Progenitor cell of endocrine pancreas (in vitro differentiated cells): Measurements from ENCODE around the gene HES6. TPM values are rescaled to one million over a fixed set of nuclear protein-coding genes. Genes with fewer than 3 reads are reported as not detected.

ENCODE experiments used
- DNase-seq: peaks from one replicate; pipeline ENCODE4 v3.0.0; 2021; ENCODE audit warnings: low spot score; ENCODE audit not compliant: unreplicated experiment
- H3K27ac Mint-ChIP-seq: 2 replicates; pipeline ENCODE4 v1.8.0; 2021; ENCODE audit warnings: mild to moderate bottlenecking, moderate library complexity, mixed read lengths
- H3K27me3 Mint-ChIP-seq: 2 replicates; pipeline ENCODE4 v1.8.0; 2021; ENCODE audit warnings: mixed read lengths
- H3K36me3 Mint-ChIP-seq: 2 replicates; pipeline ENCODE4 v1.8.0; 2022; ENCODE audit warnings: mixed read lengths; ENCODE audit not compliant: insufficient read depth
- H3K4me1 Mint-ChIP-seq: 2 replicates; pipeline ENCODE4 v1.8.0; 2021; ENCODE audit warnings: low read depth, mixed read lengths
- H3K4me3 Mint-ChIP-seq: 2 replicates; pipeline ENCODE4 v1.8.0; 2021; ENCODE audit warnings: low read depth, mild to moderate bottlenecking, moderate library complexity, mixed read lengths
- H3K9me3 Mint-ChIP-seq: 2 replicates; pipeline ENCODE4 v1.8.0; 2021; ENCODE audit warnings: low read depth, mixed read lengths
- CTCF ChIP-seq: fragments of 200-600 bp; sonication (generic); IDR thresholded peaks from one replicate; pipeline ENCODE4 v1.5.0; 2021; ENCODE audit warnings: antibody characterized with exemption, mild to moderate bottlenecking; ENCODE audit not compliant: unreplicated experiment
- total RNA-seq: library from RNA; stranded (reverse); gene quantifications from 2 replicates; pipeline ENCODE4 v1.2.1, GENCODE V29; 2021

Gene HES6
- total RNA-seq, 1 donor from 2014 or later = 64.2 TPM

GRCh38 chr2:238259061-238260020, 19.5 kb upstream of the HES6 start:
- no peak for DNase-seq
- peak; percentile 10 for TF ChIP-seq CTCF

GRCh38 chr2:238257786-238258700, 18.2 kb upstream of the HES6 start:
- Mint-ChIP-seq H3K27ac (no peak overlapping the region), H3K4me3 (no peak overlapping the region), H3K36me3 (peaks cover 13% of the 10 kb centered on the region), H3K9me3 (no peaks in the 10 kb centered on the region), H3K27me3 (no peaks in the 10 kb centered on the region), H3K4me1 (peaks cover 3% of the 10 kb centered on the region)
- no peak for DNase-seq
- TF ChIP-seq CTCF = no peak

More at GRCh38 chr2:238259061-238260020, 19.5 kb upstream of the HES6 start:
- H3K27ac Mint-ChIP-seq = no peak overlapping the region
- peaks cover 9% of the 10 kb centered on the region for H3K4me1 Mint-ChIP-seq
- no peaks in the 10 kb centered on the region for H3K9me3 Mint-ChIP-seq
- H3K36me3 Mint-ChIP-seq = peaks cover 17% of the 10 kb centered on the region
- H3K4me3 Mint-ChIP-seq = no peak overlapping the region
- no peaks in the 10 kb centered on the region for H3K27me3 Mint-ChIP-seq

GRCh38 chr2:238256594-238257104, 16.8 kb upstream of the HES6 start:
- peak; percentile 84 for DNase-seq
- no peaks in the 10 kb centered on the region for H3K4me1 Mint-ChIP-seq
- H3K36me3 Mint-ChIP-seq = peaks cover 14% of the 10 kb centered on the region
- no peak overlapping the region for H3K4me3 Mint-ChIP-seq
- H3K27me3 Mint-ChIP-seq = no peaks in the 10 kb centered on the region
- no peak overlapping the region for H3K27ac Mint-ChIP-seq
- TF ChIP-seq CTCF = peak; percentile 92
- H3K9me3 Mint-ChIP-seq = no peaks in the 10 kb centered on the region

GRCh38 chr2:238256111-238256510, 16.3 kb upstream of the HES6 start:
- Mint-ChIP-seq H3K4me3 (no peak overlapping the region), H3K36me3 (peaks cover 14% of the 10 kb centered on the region), H3K27ac (no peak overlapping the region), H3K27me3 (no peaks in the 10 kb centered on the region), H3K9me3 (no peaks in the 10 kb centered on the region), H3K4me1 (no peaks in the 10 kb centered on the region)
- TF ChIP-seq CTCF = no peak
- DNase-seq = no peak

- no peaks in the 10 kb centered on the region for H3K9me3 Mint-ChIP-seq
- H3K4me1 Mint-ChIP-seq = no peaks in the 10 kb centered on the region
- no peaks in the 10 kb centered on the region for H3K27me3 Mint-ChIP-seq
- peak overlapping the region; percentile 76 for H3K27ac Mint-ChIP-seq
- H3K36me3 Mint-ChIP-seq = peaks cover 14% of the 10 kb centered on the region
- no peak overlapping the region for H3K4me3 Mint-ChIP-seq
- no peak for TF ChIP-seq CTCF
- no peak for DNase-seq
These were observed 15.8 kb upstream of the HES6 start for GRCh38 chr2:238255636-238256035.
